ENCODE measurements around the gene NR5A2.

Gene NR5A2

GRCh38 chr1:200166411-200166810 lies 138.9 kb downstream of the NR5A2 start:
- H3K4me3 ChIP-seq (ENCODE audit: low read depth in 1 of 2, low read length in 2 of 2), result no peak overlapping the region
- H3K36me3 ChIP-seq (ENCODE audit: control insufficient read depth in 1 of 2, insufficient read depth in 2 of 2, low read length in 2 of 2), result peaks cover 0 to 24% of the 10 kb centered on the region in 2 donors
- H3K9me3 ChIP-seq (ENCODE audit: control insufficient read depth in 1 of 2, low read length in 2 of 2), result no peaks in the 10 kb centered on the region
- H3K9ac ChIP-seq (ENCODE audit: low read depth in 1 of 2, low read length in 2 of 2), result no peak overlapping the region
- H3K4me1 ChIP-seq (ENCODE audit: control insufficient read depth in 1 of 2, insufficient read depth in 2 of 2, low read length in 2 of 2), result peaks cover 11 to 17% of the 10 kb centered on the region in 2 donors
- no peaks in the 10 kb centered on the region for H3K27me3 ChIP-seq (ENCODE audit: control insufficient read depth in 1 of 2, insufficient read depth in 2 of 2, low read length in 2 of 2)
- H3K27ac ChIP-seq (ENCODE audit: low read depth, low read length), result no peak overlapping the region

DNA sequence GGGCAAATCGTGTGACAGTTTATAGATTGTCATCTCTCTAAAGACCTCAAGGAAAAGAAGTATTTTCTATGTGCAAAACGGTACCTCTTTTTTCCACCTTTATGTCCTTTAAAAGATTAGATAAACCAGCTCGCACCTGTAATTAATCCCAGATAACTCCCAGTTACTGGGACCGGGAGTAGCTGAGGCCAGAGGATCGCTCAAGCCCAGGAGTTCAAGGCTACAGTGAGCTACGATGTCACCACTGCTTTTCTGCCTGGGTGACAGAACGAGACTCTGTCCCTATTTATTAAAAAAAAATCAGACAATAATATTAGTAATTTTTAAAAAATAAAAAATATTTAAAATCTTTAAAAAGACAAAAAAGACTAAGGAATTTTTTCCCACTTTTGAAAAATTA lies 141.4 kb downstream of the NR5A2 start:
- H3K9me3 ChIP-seq (ENCODE audit: control insufficient read depth in 1 of 2, low read length in 2 of 2), result no peaks in the 10 kb centered on the region
- H3K4me3 ChIP-seq (ENCODE audit: low read depth in 1 of 2, low read length in 2 of 2), result no peak overlapping the region
- H3K9ac ChIP-seq (ENCODE audit: low read depth in 1 of 2, low read length in 2 of 2), result no peak overlapping the region
- no peaks in the 10 kb centered on the region for H3K27me3 ChIP-seq (ENCODE audit: control insufficient read depth in 1 of 2, insufficient read depth in 2 of 2, low read length in 2 of 2)
- peaks cover 0 to 25% of the 10 kb centered on the region in 2 donors for H3K36me3 ChIP-seq (ENCODE audit: control insufficient read depth in 1 of 2, insufficient read depth in 2 of 2, low read length in 2 of 2)
- H3K4me1 ChIP-seq (ENCODE audit: control insufficient read depth in 1 of 2, insufficient read depth in 2 of 2, low read length in 2 of 2), result peaks cover 0 to 4% of the 10 kb centered on the region in 2 donors
- H3K27ac ChIP-seq (ENCODE audit: low read depth, low read length), result no peak overlapping the region

GRCh38 chr1:200172311-200172710 lies 144.8 kb downstream of the NR5A2 start:
- Histone ChIP-seq H3K9ac (ENCODE audit: low read depth in 1 of 2, low read length in 2 of 2) (no peak overlapping the region), H3K4me3 (ENCODE audit: low read depth in 1 of 2, low read length in 2 of 2) (no peak overlapping the region), H3K9me3 (ENCODE audit: control insufficient read depth in 1 of 2, low read length in 2 of 2) (no peaks in the 10 kb centered on the region), H3K36me3 (ENCODE audit: control insufficient read depth in 1 of 2, insufficient read depth in 2 of 2, low read length in 2 of 2) (peaks cover 0 to 24% of the 10 kb centered on the region in 2 donors), H3K4me1 (ENCODE audit: control insufficient read depth in 1 of 2, insufficient read depth in 2 of 2, low read length in 2 of 2) (peaks cover 0 to 4% of the 10 kb centered on the region in 2 donors), H3K27ac (ENCODE audit: low read depth, low read length) (no peak overlapping the region), H3K27me3 (ENCODE audit: control insufficient read depth in 1 of 2, insufficient read depth in 2 of 2, low read length in 2 of 2) (no peaks in the 10 kb centered on the region)

DNA sequence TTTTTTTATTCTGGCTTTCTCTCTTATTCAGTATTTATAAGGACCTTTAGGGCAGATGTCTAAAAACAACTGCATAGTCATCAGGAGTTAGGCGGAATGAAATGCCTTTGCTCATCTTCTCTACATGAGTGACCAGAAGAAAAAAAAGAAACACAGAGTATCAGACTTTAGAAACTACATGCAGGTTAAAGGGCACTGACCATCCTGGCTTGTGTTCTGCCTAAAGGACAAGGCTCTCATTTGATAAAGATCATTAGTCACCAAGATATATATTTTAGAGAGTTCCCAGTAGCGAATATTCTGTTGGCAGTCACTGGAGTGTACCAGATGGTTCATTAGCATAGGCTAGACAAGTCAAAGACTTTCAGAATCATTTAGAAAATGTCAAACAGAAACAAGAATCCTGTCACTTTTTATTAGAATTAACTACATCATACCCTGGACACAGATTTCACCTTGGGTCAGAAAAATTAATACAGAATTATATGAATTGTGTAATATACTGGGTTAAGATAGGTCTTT lies 145.6 kb downstream of the NR5A2 start:
- peaks cover 0 to 19% of the 10 kb centered on the region in 2 donors for H3K36me3 ChIP-seq (ENCODE audit: control insufficient read depth in 1 of 2, insufficient read depth in 2 of 2, low read length in 2 of 2)
- no peak overlapping the region for H3K27ac ChIP-seq (ENCODE audit: low read depth, low read length)
- H3K4me3 ChIP-seq (ENCODE audit: low read depth in 1 of 2, low read length in 2 of 2), result no peak overlapping the region
- H3K4me1 ChIP-seq (ENCODE audit: control insufficient read depth in 1 of 2, insufficient read depth in 2 of 2, low read length in 2 of 2), result peaks cover 0 to 4% of the 10 kb centered on the region in 2 donors
- H3K9ac ChIP-seq (ENCODE audit: low read depth in 1 of 2, low read length in 2 of 2), result no peak overlapping the region
- H3K27me3 ChIP-seq (ENCODE audit: control insufficient read depth in 1 of 2, insufficient read depth in 2 of 2, low read length in 2 of 2), result no peaks in the 10 kb centered on the region
- H3K9me3 ChIP-seq (ENCODE audit: control insufficient read depth in 1 of 2, low read length in 2 of 2), result no peaks in the 10 kb centered on the region

DNA sequence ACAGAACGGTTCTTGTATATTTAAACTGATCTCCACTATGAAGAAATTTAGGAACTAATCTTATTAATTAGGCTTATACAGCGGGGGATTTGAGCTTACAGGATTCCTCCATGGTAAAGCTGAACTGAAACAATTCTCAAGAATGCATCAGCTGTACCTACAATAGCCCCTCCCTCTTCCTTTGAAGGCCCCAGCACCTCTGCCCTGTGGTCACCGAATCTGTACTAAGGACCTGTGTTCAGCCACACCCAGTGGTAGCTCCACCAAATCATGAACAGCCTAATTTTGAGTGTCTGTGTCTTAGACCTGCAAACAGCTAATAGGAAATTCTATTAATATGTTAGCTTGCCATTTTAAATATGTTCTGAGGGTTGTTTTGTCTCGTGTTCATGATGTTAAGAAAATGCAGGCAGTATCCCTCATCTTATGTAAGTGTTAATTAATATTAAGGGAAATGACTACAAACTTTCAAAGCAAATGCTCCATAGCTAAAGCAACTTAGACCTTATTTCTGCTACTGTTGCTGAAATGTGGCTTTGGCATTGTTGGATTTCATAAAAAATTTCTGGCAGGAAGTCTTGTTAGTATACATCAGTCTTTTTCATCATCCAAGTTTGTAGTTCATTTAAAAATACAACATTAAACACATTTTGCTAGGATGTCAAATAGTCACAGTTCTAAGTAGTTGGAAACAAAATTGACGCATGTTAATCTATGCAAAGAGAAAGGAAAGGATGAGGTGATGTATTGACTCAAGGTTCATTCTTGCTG lies 147.2 kb downstream of the NR5A2 start:
- Histone ChIP-seq H3K4me1 (ENCODE audit: control insufficient read depth in 1 of 2, insufficient read depth in 2 of 2, low read length in 2 of 2) (no peaks in the 10 kb centered on the region), H3K9ac (ENCODE audit: low read depth in 1 of 2, low read length in 2 of 2) (no peak overlapping the region), H3K36me3 (ENCODE audit: control insufficient read depth in 1 of 2, insufficient read depth in 2 of 2, low read length in 2 of 2) (peaks cover 0 to 19% of the 10 kb centered on the region in 2 donors), H3K9me3 (ENCODE audit: control insufficient read depth in 1 of 2, low read length in 2 of 2) (no peaks in the 10 kb centered on the region), H3K27me3 (ENCODE audit: control insufficient read depth in 1 of 2, insufficient read depth in 2 of 2, low read length in 2 of 2) (no peaks in the 10 kb centered on the region), H3K4me3 (ENCODE audit: low read depth in 1 of 2, low read length in 2 of 2) (no peak overlapping the region), H3K27ac (ENCODE audit: low read depth, low read length) (no peak overlapping the region)

DNA sequence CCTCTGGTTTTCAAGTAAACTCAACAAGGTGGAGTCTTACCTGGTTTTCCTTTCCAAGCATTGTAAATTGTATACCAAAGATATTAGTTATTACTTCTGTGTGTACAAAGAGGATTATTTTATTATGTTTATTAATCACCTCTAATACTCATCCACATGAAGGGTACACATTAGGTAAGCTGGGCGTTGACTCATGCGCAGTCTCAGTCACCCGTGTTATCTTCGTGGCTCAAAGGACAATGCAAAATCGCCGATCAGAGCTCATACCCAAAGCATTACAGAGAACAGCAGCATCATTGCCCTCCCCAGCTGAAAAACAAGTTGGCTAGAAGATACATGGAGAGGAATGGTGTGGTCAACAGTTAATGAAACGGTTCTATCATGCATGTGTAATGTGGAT lies 148.7 kb downstream of the NR5A2 start:
- no peaks in the 10 kb centered on the region for H3K27me3 ChIP-seq (ENCODE audit: control insufficient read depth in 1 of 2, insufficient read depth in 2 of 2, low read length in 2 of 2)
- H3K9ac ChIP-seq (ENCODE audit: low read depth in 1 of 2, low read length in 2 of 2), result no peak overlapping the region
- H3K9me3 ChIP-seq (ENCODE audit: control insufficient read depth in 1 of 2, low read length in 2 of 2), result no peaks in the 10 kb centered on the region
- peaks cover 0 to 9% of the 10 kb centered on the region in 2 donors for H3K36me3 ChIP-seq (ENCODE audit: control insufficient read depth in 1 of 2, insufficient read depth in 2 of 2, low read length in 2 of 2)
- H3K4me1 ChIP-seq (ENCODE audit: control insufficient read depth in 1 of 2, insufficient read depth in 2 of 2, low read length in 2 of 2), result no peaks in the 10 kb centered on the region
- H3K4me3 ChIP-seq (ENCODE audit: low read depth in 1 of 2, low read length in 2 of 2), result no peak overlapping the region
- H3K27ac ChIP-seq (ENCODE audit: low read depth, low read length), result no peak overlapping the region

DNA sequence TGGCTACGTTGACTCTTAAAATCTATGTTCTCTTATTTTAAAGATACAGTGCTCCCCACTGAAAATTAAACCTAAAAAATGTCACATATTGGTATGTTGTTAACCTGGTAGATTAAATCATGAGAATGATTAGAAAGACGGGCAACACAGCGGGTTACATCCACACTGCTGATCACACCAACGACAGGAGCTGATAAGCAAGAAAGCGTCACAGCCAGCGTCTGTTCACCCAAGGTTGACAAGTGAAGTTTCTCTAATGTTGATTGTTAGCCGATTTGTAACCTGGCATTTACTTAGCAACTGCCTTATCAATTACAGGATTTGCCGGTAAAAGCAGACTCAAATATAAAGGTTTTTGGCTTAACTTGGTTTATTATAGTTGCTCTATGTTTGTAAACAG lies 149.3 kb downstream of the NR5A2 start:
- H3K27ac ChIP-seq (ENCODE audit: low read depth, low read length), result no peak overlapping the region
- no peaks in the 10 kb centered on the region for H3K9me3 ChIP-seq (ENCODE audit: control insufficient read depth in 1 of 2, low read length in 2 of 2)
- H3K36me3 ChIP-seq (ENCODE audit: control insufficient read depth in 1 of 2, insufficient read depth in 2 of 2, low read length in 2 of 2), result peaks cover 0 to 8% of the 10 kb centered on the region in 2 donors
- no peak overlapping the region for H3K4me3 ChIP-seq (ENCODE audit: low read depth in 1 of 2, low read length in 2 of 2)
- no peak overlapping the region for H3K9ac ChIP-seq (ENCODE audit: low read depth in 1 of 2, low read length in 2 of 2)
- no peaks in the 10 kb centered on the region for H3K4me1 ChIP-seq (ENCODE audit: control insufficient read depth in 1 of 2, insufficient read depth in 2 of 2, low read length in 2 of 2)
- H3K27me3 ChIP-seq (ENCODE audit: control insufficient read depth in 1 of 2, insufficient read depth in 2 of 2, low read length in 2 of 2), result no peaks in the 10 kb centered on the region

DNA sequence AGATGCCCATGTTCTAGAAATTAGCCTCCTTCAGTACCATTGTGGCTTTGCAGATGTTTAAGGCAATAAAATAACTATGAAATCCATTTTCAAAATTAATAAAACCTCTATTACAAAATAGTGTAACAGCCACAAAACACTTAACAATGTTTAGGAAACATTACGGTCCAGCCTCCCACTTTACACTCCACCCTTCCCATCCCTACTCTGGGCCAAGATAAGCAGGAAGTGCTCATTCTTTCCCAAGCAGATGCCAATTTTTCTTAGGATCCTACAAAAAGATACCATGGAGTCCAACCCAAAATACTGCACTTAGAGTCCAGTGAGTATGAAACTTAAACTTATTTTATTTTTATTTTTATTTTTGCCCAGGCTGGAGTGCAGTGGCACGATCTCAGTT lies 150.8 kb downstream of the NR5A2 start:
- Histone ChIP-seq H3K9me3 (ENCODE audit: control insufficient read depth in 1 of 2, low read length in 2 of 2) (no peaks in the 10 kb centered on the region), H3K27me3 (ENCODE audit: control insufficient read depth in 1 of 2, insufficient read depth in 2 of 2, low read length in 2 of 2) (no peaks in the 10 kb centered on the region), H3K36me3 (ENCODE audit: control insufficient read depth in 1 of 2, insufficient read depth in 2 of 2, low read length in 2 of 2) (peaks cover 0 to 8% of the 10 kb centered on the region in 2 donors), H3K9ac (ENCODE audit: low read depth in 1 of 2, low read length in 2 of 2) (no peak overlapping the region), H3K27ac (ENCODE audit: low read depth, low read length) (no peak overlapping the region), H3K4me3 (ENCODE audit: low read depth in 1 of 2, low read length in 2 of 2) (no peak overlapping the region), H3K4me1 (ENCODE audit: control insufficient read depth in 1 of 2, insufficient read depth in 2 of 2, low read length in 2 of 2) (no peaks in the 10 kb centered on the region)

DNA sequence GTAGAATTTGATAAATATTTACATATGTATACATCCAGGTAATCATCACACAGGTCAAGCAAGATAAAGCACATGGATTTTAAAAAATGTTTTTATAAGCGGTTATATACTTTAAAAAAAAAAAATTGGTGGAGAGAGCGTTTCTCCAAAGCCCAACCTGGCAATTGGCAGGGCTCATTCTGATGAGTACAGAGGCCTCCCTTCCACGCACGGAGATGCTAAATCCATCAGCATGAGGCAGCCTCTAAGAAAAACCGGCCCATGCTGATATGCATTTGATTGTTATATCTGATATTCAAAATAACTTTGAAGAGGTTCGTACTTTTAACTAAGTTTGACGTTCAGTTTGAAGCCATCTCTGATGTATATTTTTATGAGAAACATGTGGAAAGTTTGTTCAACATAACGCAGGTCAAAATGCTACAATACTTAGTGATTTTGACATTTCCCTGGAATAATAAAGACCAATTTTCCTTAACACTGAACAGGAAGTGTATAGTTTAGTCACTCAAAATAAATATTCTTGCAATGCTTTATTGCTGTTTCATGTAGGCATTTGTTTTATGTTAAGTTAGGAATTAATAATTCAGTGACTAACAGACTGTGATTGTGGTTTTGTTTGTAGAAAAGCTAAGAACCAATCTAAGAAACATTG lies 151.7 kb downstream of the NR5A2 start:
- Histone ChIP-seq H3K36me3 (ENCODE audit: control insufficient read depth in 1 of 2, insufficient read depth in 2 of 2, low read length in 2 of 2) (peaks cover 0 to 4% of the 10 kb centered on the region in 2 donors), H3K4me3 (ENCODE audit: low read depth in 1 of 2, low read length in 2 of 2) (no peak overlapping the region), H3K4me1 (ENCODE audit: control insufficient read depth in 1 of 2, insufficient read depth in 2 of 2, low read length in 2 of 2) (no peaks in the 10 kb centered on the region), H3K9me3 (ENCODE audit: control insufficient read depth in 1 of 2, low read length in 2 of 2) (no peaks in the 10 kb centered on the region), H3K27me3 (ENCODE audit: control insufficient read depth in 1 of 2, insufficient read depth in 2 of 2, low read length in 2 of 2) (no peaks in the 10 kb centered on the region), H3K9ac (ENCODE audit: low read depth in 1 of 2, low read length in 2 of 2) (no peak overlapping the region), H3K27ac (ENCODE audit: low read depth, low read length) (no peak overlapping the region)

- H3K4me1 ChIP-seq (ENCODE audit: control insufficient read depth in 1 of 2, insufficient read depth in 2 of 2, low read length in 2 of 2), result no peaks in the 10 kb centered on the region
- no peaks in the 10 kb centered on the region for H3K36me3 ChIP-seq (ENCODE audit: control insufficient read depth in 1 of 2, insufficient read depth in 2 of 2, low read length in 2 of 2)
- H3K4me3 ChIP-seq (ENCODE audit: low read depth in 1 of 2, low read length in 2 of 2), result no peak overlapping the region
- no peak overlapping the region for H3K27ac ChIP-seq (ENCODE audit: low read depth, low read length)
- no peaks in the 10 kb centered on the region for H3K27me3 ChIP-seq (ENCODE audit: control insufficient read depth in 1 of 2, insufficient read depth in 2 of 2, low read length in 2 of 2)
- no peaks in the 10 kb centered on the region for H3K9me3 ChIP-seq (ENCODE audit: control insufficient read depth in 1 of 2, low read length in 2 of 2)
- H3K9ac ChIP-seq (ENCODE audit: low read depth in 1 of 2, low read length in 2 of 2), result no peak overlapping the region
Measured at GRCh38 chr1:200179781-200180160, 152.3 kb downstream of the NR5A2 start.

All from duodenal mucosa (tissue), 2 donors.